Pulmonary artery endothelial cell (primary cell): ENCODE results near the gene PTTG1IP. TPM values are rescaled to one million over a fixed set of nuclear protein-coding genes. Genes with fewer than 3 reads are reported as not detected.
"Not testable (repeated sequence)": the region's sequence is repeated elsewhere in the genome, so short reads cannot be mapped to it uniquely, and the experiment has no call there.

Experiments used
- DNase-seq: peaks from one replicate; pipeline ENCODE4 v3.0.0-alpha.2; 2011; ENCODE audit warnings: low read depth, low spot score
- total RNA-seq: library from RNA; depleted of rRNA; stranded (reverse); fragments of >200 nt; gene quantifications from 2 replicates; pipeline ENCODE4 v1.2.3, GENCODE V29; 2014

PTTG1IP gene
- total RNA-seq, 1 donor from 2014 or later: 324 TPM

DNA sequence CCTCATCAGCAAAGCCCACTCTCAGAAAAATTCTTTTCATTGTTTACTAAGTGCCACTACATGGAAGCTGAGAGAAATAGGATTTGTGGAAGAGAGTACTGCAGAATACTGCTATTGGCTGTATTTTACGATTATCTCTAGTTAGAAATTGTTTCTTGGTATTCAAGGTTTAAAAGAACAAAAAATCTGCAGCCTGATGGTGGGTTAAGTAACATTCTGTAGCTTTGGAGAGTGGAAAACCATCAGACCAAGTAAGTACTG lies 27.3 kb downstream of the PTTG1IP start:
- no peak for DNase-seq

DNA sequence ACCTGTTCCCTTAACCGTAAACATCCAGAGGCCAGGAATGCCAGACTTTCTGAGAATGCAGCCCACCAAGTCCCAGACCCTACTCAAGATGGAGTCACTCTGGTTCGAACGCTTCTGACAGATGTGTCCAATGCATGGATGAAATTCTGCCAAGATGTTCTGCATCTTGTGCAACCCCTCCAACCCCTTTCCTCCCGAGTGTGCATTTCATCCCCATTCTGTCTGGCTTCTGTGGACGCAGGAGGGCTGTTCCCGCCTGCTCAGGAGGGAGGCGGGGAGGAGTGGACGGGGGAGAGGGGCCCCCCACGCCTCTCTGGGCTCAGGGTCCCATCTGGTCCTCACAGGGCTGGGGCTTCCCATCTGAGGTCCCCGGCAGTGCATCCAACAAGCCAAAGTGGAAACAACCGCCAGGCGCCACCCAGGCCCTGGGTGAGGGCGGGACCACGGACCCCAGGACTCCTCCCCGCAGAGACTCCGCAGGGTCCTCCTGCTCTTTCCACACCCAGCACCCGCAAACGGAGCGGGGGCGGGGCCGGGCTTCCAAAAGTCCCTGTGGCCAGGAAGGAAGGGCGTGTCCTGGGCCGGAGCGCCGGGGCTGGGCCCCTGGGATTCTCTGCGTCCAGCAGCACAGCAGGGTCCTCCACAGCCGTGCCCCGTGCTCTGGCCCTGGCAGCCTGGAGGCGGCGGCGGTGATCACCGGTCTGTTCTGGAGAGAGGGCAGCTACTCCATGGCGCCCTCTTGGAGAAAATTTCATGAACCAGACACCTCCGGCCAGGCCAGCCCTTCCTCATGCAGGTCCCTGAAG lies 27.9 kb downstream of the PTTG1IP start:
- no peak for DNase-seq

DNA sequence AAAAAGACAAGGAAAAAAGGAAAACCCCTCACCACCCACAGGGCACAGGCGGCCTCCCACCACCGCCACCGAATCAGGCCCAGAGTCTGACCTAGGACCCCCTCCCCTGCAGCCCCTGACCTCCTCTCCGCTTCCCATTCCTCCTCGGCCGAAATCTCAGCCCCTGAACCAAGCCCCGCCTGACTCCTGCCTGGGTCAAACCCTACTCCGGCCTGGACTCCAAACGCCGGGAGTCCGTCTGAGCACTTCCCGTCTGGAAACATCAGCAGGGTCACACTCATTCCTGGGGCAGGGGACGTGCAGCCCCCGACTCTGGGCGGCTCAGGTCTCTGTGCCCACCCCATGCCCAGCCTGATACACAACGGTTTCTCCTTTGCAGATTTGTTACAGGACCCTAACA lies 29.2 kb downstream of the PTTG1IP start:
- DNase-seq: no peak

DNA sequence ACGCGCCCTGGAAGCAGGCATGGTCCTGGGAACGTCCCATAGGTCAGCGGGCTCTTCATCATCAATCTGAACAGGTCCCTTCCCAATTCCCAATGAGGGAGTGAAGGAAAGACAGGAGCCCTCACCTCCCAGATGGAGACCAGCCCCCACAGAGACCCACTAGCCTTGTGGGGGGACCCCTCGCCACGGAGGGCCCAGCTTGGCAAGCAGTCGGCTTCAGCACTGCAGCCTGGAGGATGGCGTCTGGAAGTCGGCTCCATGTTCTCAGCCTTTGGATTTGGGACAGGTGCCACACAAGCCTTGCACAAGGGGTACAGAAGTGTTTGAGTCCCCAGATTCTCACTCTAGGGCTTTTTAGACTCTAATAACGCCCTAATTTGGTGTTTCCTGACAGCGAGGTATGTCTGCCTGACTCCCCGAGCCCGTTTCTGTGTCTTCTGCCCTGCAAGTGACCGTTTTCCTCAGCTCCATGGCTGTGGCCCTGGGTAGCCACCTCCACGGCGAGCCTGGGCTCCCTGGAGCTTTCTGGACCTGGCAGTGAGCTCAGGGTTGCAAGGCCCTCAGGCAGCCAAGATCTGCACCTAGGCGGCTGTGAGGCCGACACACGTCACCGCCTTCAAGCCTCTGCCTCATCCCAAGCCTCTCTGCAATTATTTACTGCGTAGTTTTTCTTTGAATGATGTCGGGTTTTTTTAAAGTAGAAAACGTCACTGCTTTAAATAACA lies 30.6 kb downstream of the PTTG1IP start:
- no peak for DNase-seq

DNA sequence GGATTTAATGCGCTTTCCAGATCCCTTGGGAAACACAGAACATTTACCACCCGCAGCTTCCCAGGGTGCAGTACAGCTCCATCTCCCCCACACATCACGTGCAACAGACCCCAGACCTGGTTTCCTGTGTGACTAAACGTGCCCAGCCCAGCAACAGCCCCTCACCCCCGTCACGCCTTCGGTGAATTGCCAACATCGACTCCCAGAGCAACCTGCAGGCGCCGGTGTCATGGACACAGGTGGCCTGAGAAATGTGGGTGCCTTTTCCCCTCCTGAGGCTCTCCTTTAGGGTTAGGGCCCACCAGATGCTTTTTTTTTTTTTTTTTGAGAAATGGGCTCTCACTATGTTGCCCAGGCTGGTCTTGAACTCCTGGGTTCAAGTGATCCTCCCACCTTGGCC lies 31.4 kb downstream of the PTTG1IP start:
- DNase-seq: no peak

DNA sequence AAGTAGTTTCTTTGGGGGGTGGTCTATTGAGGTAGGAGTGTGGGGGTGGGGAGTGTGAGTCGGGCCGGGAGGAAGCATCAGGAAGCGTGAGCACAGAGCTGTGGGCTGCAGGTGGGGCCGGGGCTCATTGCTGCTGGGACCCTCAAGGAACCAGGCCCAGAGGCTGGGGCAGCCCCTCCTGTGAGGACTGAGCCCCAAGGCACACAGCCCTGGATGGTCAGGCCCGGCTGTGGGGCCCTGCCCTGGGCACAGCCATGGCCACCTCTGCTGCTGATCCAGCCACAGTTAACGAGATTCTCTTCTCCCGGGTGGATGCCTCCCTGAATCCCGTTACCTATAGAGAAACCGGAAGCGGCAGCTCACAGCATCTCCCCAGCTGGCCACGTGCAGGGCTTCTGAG lies 32.7 kb downstream of the PTTG1IP start:
- no peak for DNase-seq

DNA sequence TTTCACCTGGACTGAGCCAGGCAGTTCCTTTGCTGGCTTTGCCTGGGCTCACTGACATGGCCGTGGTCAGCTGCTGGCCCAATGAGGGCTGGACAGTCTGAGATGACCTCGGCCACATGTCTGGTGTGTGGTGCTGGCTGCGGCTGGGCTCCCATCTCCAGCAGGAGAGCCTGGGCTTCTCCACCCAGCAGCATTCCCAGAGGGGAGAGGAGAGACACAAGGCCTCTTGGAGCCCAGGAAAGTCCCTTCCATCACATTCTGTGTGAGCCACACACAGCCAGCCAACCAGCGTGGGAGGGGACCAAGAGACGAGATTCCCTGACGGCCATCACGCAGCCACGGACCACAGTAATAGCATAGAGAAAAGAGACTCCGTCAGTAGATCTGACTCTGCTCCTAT lies 34.5 kb downstream of the PTTG1IP start:
- DNase-seq: no peak

DNA sequence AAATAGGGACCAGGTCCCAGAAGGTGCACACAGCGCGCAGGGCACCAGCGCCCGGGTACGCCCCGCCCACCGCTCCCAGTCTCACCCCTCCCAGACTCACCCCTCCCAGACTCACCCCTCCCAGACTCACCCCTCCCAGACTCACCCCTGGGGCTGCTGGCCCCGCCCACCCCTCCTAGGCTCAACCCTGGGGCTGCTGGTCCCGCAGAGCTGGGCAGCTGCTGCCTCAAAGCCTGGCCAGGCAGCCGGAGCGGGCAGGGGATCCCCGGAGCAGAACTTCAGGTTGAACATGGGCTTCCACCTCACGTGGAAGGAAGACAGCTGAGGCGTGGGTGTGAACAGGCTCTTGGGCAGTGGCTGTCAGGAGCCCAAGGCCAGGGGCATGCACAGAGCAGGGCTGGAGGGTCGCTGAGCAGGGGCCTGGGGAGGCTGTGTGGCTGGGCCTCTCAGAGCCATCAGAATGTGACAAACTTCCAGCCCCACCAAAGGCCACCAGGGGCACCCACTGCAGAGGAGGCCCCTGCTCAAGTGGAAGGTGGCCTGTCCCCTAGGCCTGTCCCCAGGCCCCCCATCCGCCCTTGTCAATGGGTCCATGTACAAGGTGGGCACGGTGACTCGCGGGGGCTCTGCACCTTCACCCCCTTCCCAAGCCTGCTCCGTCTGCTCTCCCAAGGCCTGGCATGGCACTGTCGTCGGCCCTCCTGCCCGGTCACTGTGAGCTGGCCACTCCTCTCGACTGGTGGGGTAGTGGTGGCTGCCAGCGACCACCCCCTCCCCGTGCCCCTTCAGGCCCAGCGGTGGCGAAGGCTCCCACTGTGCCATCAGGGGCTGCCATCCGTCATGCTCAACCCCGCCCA lies 35.2 kb downstream of the PTTG1IP start:
- no peak for DNase-seq

DNA sequence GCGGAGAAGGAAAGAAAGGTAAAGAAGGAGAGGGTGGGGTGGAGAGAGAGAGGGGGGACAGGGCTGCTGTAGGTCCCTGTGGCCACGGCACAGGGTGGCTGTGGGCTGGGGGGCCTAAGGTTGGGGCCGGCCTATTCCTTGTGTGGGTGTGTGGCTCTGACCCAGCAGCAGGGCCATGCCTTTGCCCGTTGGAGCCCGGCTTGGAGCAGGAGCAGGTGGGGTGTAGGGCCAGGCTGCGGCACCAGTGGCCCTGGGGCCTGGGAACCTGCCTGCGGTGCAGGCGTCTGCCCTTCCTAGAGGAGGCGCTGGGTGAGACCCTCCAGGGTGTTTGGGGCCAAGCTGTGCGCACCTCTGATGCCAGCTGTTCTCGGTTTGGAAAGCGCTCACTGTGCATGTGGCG lies 36.0 kb downstream of the PTTG1IP start:
- DNase-seq: no peak

DNA sequence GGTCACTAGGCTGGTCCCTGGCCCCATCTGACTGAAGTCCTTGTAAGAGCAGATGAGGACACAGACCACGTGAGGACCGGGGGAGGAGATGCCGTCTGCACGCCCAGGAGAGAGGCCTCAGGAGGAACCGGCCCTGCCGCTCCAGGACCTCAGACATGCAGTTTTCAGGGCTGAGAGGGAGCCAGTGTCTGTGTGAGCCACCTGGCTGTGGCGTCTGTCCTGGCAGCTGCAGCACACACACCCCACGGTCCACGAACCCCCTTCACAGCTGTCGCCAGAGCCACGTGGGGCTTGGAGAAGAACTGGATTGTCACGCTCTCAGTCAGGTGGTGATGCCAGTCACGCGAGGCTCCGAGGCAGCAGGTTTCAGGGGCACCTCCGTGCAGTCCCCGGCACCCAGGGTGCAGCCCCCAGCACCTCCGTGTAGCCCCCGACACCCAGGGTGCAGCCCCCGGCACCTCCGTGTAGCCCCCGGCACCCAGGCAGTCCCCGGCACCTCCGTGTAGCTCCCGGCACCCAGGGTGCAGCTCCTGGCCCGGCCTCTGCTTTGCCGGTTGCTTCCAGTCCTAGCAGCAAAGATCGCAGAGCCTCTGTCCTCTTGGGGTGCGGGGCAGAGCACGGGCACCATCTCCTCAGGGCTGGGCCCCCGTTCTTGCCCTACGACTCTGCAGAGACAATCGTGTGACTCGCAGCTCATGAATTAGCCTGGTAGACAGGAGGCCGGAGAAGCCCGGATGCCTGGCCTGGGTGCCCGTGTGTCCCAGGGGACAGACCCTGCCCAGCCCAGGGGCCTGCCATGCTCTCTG lies 36.6 kb downstream of the PTTG1IP start:
- DNase-seq: no peak

DNA sequence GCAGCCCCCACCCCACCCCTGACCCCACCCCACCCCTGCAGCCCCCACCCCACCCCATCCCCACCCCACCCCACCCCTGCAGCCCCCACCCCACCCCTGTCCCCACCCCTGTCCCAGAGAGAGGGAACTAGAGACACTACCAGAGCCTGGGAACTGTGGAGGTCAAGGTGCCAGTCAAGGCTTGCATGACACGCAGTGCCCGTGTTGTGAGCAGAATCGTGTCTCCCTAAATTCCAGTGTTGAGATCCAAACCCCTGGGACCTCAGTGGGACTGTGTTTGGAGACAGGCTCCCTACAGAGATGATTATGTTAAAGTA lies 37.2 kb downstream of the PTTG1IP start:
- no peak for DNase-seq

DNA sequence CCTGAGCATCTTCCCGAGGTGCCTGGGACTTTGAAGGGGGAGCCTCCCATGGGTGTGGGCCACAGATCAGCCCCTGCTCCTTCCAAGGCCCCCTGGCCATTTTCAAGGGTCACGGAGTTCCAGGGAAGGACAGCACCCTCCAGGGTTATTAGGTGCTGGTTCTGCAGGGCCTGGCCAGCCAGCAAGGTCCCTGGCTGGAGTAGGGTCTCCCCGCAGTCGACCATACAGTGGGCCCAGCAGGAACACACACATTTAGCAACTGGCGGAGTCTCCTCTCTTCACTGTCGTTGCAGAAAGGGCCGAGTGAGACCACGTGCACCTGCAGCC lies 37.9 kb downstream of the PTTG1IP start:
- DNase-seq: no peak

DNA sequence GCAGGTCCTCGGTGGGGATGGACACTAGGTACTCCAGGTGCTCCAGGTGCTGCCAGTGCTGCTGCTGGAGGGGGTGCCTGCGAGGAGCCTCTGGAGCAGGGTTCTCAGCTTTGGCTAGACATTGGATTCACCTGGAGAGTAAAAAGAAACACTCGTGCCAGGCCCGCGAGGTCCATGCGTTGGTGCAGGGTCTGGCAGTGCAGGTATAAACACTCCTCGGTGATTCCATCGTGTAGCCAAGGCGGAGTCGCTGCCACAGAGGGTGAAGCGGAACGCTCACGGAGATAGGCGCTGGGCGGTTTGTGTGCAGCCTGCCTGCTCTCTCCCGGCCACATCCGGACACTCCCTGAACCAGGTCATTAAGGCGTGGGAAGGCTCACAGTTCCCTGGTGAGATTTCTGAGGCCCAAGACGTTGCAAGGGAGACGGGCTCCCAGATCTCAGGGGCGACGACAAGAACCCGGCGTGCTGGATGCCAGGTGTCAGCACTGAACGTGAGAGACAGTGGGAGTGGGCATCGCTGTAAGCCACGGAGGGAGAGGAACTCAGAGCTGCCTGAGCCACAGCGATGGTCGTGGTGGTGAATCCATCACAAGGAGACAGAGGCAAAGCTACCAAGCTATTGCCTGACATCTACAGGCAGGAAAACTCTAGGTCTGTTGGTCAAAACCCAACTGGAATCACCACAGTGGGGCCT lies 38.4 kb downstream of the PTTG1IP start:
- DNase-seq: no peak

DNA sequence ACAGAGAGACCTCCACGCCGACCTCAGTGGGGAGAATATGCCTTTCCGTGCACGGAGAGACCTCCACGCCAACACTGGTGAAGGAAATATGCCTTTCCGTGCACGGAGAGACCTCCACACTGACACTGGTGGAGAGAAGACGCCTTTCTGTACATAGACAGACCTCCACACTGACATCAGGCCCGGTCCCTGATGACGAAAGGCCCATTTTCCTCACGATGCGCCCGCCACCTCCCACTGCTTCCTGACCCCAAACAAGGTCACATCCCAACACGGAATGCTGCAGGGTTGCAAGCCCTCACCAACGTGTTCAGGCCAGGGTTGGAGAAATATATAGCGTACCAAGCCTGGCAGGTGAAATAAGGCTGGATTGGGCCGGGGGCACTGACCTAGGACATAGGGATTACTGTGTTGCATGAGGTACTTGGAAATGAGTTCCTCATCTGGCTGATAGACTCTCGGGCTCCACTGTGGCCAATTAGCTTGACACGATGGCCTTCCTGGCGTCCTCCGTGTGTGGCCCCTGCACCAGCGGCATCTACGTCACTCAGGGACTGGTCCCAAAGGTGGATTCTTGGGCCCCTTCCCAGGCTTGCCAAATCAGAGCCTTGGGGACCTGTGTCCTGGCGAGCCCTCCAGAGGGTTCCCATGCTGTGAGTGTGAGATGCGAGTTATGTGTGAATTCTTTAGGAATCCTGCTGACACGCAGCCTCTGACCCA lies 39.1 kb downstream of the PTTG1IP start:
- no peak for DNase-seq

DNA sequence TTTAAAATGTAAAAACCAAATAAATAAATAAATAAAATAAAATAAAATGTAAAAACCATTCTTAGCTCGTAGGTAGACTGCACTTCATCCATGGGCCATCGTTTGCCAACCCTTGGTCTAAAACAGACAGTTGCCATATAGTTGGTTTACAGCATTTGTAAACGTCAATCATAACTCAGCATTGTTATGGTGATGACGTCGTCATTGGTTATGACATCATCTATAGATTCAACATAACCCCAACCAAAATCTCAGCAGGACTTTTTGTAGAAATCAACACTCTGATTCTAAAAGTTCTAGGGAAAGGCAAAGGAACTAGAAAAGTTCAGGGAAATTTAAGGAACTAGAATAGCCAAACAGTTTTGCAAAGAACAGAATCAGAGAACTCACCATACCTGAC lies 39.8 kb downstream of the PTTG1IP start:
- DNase-seq: no peak

DNA sequence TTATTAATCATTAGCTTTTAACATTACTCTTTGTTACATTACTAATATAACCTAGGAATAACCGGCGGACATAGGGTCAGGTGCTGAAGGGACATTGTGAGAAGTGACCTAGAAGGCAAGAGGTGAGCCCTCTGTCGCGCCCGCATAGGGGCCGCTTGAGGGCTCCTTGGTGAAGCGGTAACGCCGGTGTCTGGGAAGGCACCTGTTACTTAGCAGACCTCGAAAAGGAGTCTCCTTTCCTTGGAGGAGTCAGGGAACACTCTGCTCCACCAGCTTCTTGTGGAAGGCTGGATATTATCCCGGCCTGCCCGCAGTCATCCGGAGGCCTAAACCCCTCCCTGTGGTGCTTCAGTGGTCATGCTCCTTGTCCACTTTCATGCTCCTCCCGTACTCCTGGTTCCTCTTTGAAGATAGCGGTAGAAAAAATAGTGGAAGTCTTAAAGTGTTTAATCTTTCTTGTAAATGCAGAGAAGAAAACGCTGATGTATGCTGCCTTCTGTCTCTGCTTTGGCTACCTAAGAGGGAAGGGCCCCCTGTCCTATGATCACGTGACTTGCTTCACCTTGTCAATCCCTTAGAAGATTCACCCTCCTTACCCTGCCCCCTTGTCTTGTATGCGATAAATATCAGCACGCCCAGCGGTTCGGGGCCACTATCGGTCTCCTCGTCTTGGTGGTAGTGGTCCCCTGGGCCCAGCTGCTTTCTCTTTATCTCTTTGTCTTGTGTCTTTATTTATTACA lies 40.8 kb downstream of the PTTG1IP start:
- not testable (repeated sequence) for DNase-seq

DNA sequence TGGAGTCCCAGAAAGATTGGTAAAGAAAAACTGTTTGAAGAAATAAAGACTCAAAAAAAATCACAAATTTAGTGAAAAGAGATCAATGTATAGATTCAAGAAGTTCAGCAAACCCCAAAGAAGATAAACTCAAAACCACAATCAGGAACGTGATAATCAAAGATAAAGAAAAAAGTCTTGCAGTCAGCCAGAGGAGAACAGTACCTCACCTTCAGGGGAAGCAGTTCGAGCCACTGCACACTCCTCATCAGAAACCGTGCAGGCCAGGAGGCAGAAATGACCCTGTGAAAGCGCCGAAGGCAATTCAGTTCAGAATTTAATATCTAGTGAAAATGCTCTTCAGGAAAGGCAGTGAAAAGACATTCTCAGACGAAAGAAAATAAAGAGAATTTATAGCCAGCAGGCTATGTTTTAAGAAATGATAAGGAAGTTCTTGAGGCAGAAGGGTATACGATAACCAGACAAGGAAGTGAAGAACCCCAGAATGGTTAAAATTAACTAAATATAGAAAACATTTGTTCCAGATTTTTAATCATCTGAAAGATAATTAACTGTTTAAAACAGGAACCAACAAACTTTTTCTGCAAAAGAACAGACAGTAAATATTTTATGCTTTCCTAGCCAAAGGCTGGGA lies 42.1 kb downstream of the PTTG1IP start:
- DNase-seq: no peak

DNA sequence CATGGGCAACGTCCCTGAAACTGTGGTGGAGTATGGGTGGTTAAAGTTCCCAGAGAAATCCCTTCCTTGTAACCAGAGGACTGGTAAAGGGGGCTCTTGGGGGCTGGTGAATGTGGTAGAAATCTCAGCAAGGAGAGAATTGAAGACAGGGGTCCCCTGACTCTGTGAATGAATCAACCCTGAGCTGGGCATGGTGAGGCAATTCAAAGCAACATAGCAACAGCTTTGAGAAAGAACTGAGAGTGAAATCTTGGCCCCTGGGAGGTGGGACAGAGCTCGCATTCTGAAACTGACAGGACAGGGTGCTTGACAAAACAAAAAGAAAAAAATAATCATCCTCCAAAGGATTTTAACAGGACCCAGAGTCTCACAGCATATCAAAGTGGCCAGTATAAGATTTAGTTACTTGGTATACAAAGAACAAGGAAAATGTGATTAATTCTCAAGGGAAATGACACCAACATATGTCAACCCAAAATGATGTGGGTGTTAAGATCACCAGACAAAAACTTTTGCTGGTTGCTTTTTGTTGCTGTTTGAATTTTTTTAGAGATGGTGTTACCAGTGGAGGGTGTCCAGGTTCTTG lies 43.9 kb downstream of the PTTG1IP start:
- no peak for DNase-seq
